Natural killer cell (primary cell): ENCODE measurements around the gene SLC7A6. TPM values are rescaled to one million over a fixed set of nuclear protein-coding genes. Genes with fewer than 3 reads are reported as not detected.

Source experiments
- ATAC-seq, 3 donors: fragments of 150-1000 bp in 2 of 3; fragments of 200-7000 bp in 1 of 3; cut with Tn5 transposase; 1 replicate in 1 of 3; 2 replicates in 2 of 3; pipeline ENCODE4 v1.10.0; 2021; ENCODE audit warnings: mild to moderate bottlenecking in 2 of 3, moderate library complexity in 2 of 3
- DNase-seq, 2 donors: peaks; one replicate each; pipeline versions ENCODE4 v3.0.0 to v3.0.0-alpha.2; 2013 to 2021; ENCODE audit warnings: mixed read lengths in 1 of 2
- H3K27ac ChIP-seq: one replicate; pipeline ENCODE4 v1.5.1; 2013; ENCODE audit warnings: mild to moderate bottlenecking, low read length
- H3K27me3 ChIP-seq: one replicate; pipeline ENCODE4 v1.6.1; 2013; ENCODE audit warnings: low read length; ENCODE audit not compliant: control insufficient read depth, insufficient read depth
- H3K36me3 ChIP-seq: one replicate; pipeline ENCODE4 v1.6.1; 2013; ENCODE audit warnings: low read length; ENCODE audit not compliant: control insufficient read depth, insufficient read depth
- H3K4me1 ChIP-seq: one replicate; pipeline ENCODE4 v1.6.1; 2013; ENCODE audit warnings: low read length; ENCODE audit not compliant: control insufficient read depth, insufficient read depth
- H3K4me3 ChIP-seq: one replicate; pipeline ENCODE4 v1.5.1; 2013; ENCODE audit warnings: low read length
- H3K9me3 ChIP-seq: one replicate; pipeline ENCODE4 v1.6.1; 2013; ENCODE audit warnings: low read length; ENCODE audit not compliant: control insufficient read depth, insufficient read depth
- H3K27ac Mint-ChIP-seq, 2 donors: one replicate each; pipeline ENCODE4 v1.8.0; 2022; ENCODE audit warnings: mild to moderate bottlenecking in 2 of 2, mixed read lengths in 2 of 2, moderate library complexity in 1 of 2
- H3K27me3 Mint-ChIP-seq, 2 donors: one replicate each; pipeline ENCODE4 v1.8.0; 2022; ENCODE audit warnings: low read depth in 2 of 2, mixed read lengths in 2 of 2
- H3K36me3 Mint-ChIP-seq: one replicate; pipeline ENCODE4 v1.8.0; 2022; ENCODE audit warnings: mixed read lengths
- H3K4me1 Mint-ChIP-seq, 2 donors: one replicate each; pipeline ENCODE4 v1.8.0; 2022; ENCODE audit warnings: mixed read lengths in 2 of 2
- H3K4me3 Mint-ChIP-seq: one replicate; pipeline ENCODE4 v1.8.0; 2022; ENCODE audit warnings: mild to moderate bottlenecking, moderate library complexity, mixed read lengths
- H3K9me3 Mint-ChIP-seq, 2 donors: one replicate each; pipeline ENCODE4 v1.8.0; 2022; ENCODE audit warnings: mixed read lengths in 2 of 2
- WGBS: methylation state at CpG from one replicate; pipeline ENCODE4 v1.1.7; 2013; ENCODE audit warnings: missing lambda C conversion rate; ENCODE audit not compliant: insufficient coverage; 5-methylcytosine and 5-hydroxymethylcytosine counted together
- intact Hi-C: fragments of 100-400 bp; cut with micrococcal nuclease; formaldehyde crosslinking; loops from one replicate; pipeline ENCODE4 v1.14.2; 2022
- total RNA-seq, 4 donors: library from RNA; stranded (reverse); fragments of 120-200 nt in 1 of 4; gene quantifications; one replicate each; pipeline versions ENCODE4 v1.2.3 to v1.2.4, GENCODE V29; 2013 to 2022
- TF ChIP-seq, protein P1 (sequence below): fragments of 200-600 bp; IDR thresholded peaks from one replicate; pipeline ENCODE4 v1.8.0; 2022; ENCODE audit warnings: antibody characterized with exemption

Gene SLC7A6
- total RNA-seq, 3 donors from 2014 or later (not counting 1 experiment from before 2014, with no cell fraction given), result 46.6 to 84.9 (median 69.6) TPM

DNA sequence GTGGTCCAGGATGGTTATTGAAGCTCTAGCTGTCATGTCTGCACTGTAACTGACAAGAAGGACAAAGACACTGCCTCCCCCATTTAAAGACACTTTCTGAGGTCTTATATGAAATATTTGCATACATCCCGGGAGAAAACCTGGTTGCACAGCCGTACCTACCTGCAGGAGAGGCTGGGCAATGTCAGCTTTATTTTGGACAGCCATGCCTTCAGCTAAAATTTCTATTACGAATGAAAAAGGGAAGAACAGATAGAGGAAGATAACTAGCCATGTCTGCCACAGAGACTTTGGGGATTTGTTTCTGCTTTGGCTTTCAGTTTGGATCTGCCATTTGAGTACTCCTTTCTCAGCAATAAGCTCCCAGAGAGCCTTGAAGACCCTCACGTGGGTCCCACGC lies 19.0 kb downstream of the SLC7A6 start:
- Histone ChIP-seq H3K27me3 (no peaks in the 10 kb centered on the region), H3K4me3 (no peak overlapping the region), H3K36me3 (peaks cover 18% of the 10 kb centered on the region), H3K27ac (peak overlapping the region; percentile 70), H3K4me1 (peaks cover 63% of the 10 kb centered on the region), H3K9me3 (no peaks in the 10 kb centered on the region)
- Mint-ChIP-seq H3K27me3 (no peaks in the 10 kb centered on the region), H3K27ac (peak overlapping the region; percentile 77 to 88), H3K36me3 (no peaks in the 10 kb centered on the region), H3K9me3 (no peaks in the 10 kb centered on the region), H3K4me1 (peaks cover 62 to 75% of the 10 kb centered on the region in 2 donors), H3K4me3 (peak overlapping the region; percentile 71)
- ATAC-seq (no peak), DNase-seq (no peak)
- WGBS, result 49% methylated on average over 5 of the region's 5 CpGs
- TF ChIP-seq, protein P1, sequence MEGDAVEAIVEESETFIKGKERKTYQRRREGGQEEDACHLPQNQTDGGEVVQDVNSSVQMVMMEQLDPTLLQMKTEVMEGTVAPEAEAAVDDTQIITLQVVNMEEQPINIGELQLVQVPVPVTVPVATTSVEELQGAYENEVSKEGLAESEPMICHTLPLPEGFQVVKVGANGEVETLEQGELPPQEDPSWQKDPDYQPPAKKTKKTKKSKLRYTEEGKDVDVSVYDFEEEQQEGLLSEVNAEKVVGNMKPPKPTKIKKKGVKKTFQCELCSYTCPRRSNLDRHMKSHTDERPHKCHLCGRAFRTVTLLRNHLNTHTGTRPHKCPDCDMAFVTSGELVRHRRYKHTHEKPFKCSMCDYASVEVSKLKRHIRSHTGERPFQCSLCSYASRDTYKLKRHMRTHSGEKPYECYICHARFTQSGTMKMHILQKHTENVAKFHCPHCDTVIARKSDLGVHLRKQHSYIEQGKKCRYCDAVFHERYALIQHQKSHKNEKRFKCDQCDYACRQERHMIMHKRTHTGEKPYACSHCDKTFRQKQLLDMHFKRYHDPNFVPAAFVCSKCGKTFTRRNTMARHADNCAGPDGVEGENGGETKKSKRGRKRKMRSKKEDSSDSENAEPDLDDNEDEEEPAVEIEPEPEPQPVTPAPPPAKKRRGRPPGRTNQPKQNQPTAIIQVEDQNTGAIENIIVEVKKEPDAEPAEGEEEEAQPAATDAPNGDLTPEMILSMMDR, result no peak
- intact Hi-C loops, result no loop called here

DNA sequence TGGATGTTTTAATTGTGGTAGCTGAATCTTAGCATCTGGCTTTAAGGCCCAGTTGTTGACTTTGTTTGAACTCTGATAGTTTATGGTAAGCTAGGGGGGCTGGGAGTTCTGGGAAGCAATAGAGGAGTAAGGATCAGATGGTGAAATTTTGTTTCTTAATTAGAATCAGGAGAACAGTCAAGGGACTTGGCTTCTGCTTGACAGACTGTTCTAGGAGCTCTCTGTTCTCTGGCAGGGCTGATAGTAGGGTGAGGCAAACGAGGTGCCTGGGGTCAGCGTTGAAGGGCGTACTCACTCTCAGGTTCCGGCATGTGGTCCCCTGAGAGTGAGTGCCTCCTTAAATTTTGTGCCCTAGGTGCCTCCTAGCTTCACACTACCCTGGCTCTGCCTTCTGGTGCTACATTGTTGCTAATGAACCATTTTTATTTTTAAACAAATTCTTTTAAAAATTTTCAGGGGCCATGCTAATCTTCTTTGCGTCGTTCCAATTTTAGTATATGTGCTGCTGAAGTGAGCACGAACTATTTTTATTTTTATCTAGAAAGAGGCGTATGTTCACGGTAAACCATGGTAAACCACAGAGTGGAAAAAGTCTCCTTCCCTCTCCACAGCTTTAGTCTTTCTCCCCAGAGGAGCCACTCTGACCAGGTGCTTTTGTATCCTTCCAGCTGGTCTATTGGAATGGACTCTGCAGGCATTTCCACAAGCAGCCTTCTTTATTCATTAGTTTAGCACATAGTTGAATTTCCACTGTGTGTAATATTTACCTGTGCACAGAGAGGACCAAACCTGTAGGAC lies 19.7 kb downstream of the SLC7A6 start:
- peak overlapping the region; percentile 70 for H3K27ac ChIP-seq
- WGBS, result 6% methylated on average over 9 of the region's 9 CpGs
- no peak overlapping the region for H3K4me3 ChIP-seq
- peaks cover 18% of the 10 kb centered on the region for H3K36me3 ChIP-seq
- Mint-ChIP-seq H3K27me3 (no peaks in the 10 kb centered on the region), H3K36me3 (no peaks in the 10 kb centered on the region), H3K9me3 (no peaks in the 10 kb centered on the region), H3K4me1 (peaks cover 62 to 75% of the 10 kb centered on the region in 2 donors), H3K4me3 (peak overlapping the region; percentile 71), H3K27ac (peak overlapping the region; percentile 77 to 88)
- H3K9me3 ChIP-seq, result no peaks in the 10 kb centered on the region
- TF ChIP-seq, protein P1, result no peak
- DNase-seq, result peak; percentile 29 to 38
- intact Hi-C loops, result loop anchor here (1.0 kb wide), 1 partner anchor 26 kb away; the partner anchor contains the start of gene SLC7A6OS
- H3K27me3 ChIP-seq, result no peaks in the 10 kb centered on the region
- H3K4me1 ChIP-seq, result peaks cover 70% of the 10 kb centered on the region
- peak; percentile 56 to 77 (median 70) for ATAC-seq

DNA sequence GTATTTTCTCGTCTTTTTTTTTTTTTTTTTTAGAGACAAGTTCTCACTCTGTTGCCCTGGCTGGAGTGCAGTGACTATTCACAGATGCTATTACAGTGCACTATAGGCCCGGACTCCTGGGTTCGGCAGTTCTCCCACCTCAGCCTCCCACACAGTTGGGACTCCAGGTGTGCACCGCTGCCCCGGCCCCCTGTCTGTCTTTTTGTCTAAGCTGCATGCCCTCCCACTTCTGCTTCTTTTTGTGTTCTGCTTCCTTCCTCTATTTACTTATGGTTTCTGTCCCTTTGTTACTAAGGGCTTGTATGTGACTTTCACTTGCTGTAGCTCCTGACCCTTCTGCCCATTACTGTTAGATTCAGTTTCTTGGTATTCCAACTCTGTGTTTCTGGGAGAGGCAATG lies 20.5 kb downstream of the SLC7A6 start:
- intact Hi-C loops, result loop anchor here (1.0 kb wide), 1 partner anchor 25 kb away; the partner anchor contains the start of gene SLC7A6OS
- no peaks in the 10 kb centered on the region for H3K27me3 ChIP-seq
- ATAC-seq (peak; percentile 13 to 36 (median 17)), DNase-seq (peak in 1 of 2 donors; percentile 41)
- no peaks in the 10 kb centered on the region for H3K9me3 Mint-ChIP-seq
- H3K4me1 ChIP-seq, result peaks cover 78% of the 10 kb centered on the region
- TF ChIP-seq, protein P1, result no peak
- H3K4me1 Mint-ChIP-seq, result peaks cover 69 to 81% of the 10 kb centered on the region in 2 donors
- H3K27ac ChIP-seq, result peak overlapping the region; percentile 70
- peak overlapping the region; percentile 71 for H3K4me3 Mint-ChIP-seq
- H3K4me3 ChIP-seq, result no peak overlapping the region
- peaks cover 15% of the 10 kb centered on the region for H3K36me3 ChIP-seq
- H3K36me3 Mint-ChIP-seq, result no peaks in the 10 kb centered on the region
- H3K27ac Mint-ChIP-seq, result peak overlapping the region; percentile 77 to 88
- WGBS, result 0% methylated on average over 5 of the region's 5 CpGs
- no peaks in the 10 kb centered on the region for H3K9me3 ChIP-seq
- H3K27me3 Mint-ChIP-seq, result no peaks in the 10 kb centered on the region
